GM08714 (cell line): Measurements from ENCODE around the gene IFTAP.
"Not testable (repeated sequence)": the region's sequence is repeated elsewhere in the genome, so short reads cannot be mapped to it uniquely, and the experiment has no call there.

ENCODE experiments used
- H3K4me3 ChIP-seq: fragments of 200-500 bp; sonication (Bioruptor generic); 2 replicates; pipeline ENCODE4 v1.5.1; 2014; ENCODE audit warnings: mild to moderate bottlenecking, low read length, inconsistent platforms
- ZNF274 ChIP-seq: IDR thresholded peaks from 2 replicates; pipeline ENCODE4 v1.6.1; 2012; ENCODE audit warnings: mild to moderate bottlenecking, low read depth, low read length

The IFTAP gene

GRCh38 chr11:36657610-36658267, 63.4 kb downstream of the IFTAP start:
- no peak overlapping the region for H3K4me3 ChIP-seq
- no peak for TF ChIP-seq ZNF274

DNA sequence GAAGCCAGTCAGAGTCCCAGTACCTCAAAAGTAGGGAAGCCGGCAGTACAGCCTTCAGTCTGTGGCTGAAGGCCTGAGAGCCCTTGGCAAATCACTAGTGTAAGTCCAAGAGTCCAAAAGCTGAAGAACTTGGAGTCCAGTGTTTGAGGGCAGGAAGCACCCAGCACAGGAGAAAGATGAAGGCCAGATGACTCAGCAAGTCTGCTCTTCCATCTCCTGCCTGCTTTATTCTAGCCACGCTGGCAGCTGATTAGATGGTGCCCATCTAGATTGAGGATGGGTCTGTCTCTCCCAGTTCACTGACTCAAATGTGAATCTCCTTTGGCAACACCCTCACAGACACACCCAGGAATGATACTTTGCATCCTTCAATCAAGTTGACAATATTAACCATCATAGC, 67.1 kb downstream of the IFTAP start:
- not testable (repeated sequence) for H3K4me3 ChIP-seq

- no peak for TF ChIP-seq ZNF274
- H3K4me3 ChIP-seq = no peak overlapping the region
These were observed 78.6 kb downstream of the IFTAP start for GRCh38 chr11:36672815-36673450.

GRCh38 chr11:36679547-36679946, 85.2 kb downstream of the IFTAP start:
- H3K4me3 ChIP-seq = not testable (repeated sequence)

DNA sequence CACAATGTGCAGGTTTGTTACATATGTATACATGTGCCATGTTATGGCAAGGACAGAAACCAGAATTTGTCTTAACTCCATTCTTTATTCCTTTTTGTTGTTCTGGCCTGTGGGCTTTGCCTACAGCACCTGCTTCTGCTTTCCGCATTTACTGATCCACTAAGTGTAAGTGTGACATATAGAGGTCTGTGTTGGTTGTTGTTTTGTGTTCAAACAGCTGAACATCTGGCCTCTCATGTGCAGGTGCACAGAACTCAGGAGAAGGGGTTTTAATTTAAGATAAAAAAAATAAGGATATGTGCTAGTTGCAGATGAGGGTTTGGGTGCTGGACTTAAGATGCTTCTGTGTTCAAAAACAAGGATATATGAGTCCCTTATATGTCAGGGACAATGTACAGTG, 89.5 kb downstream of the IFTAP start:
- no peak overlapping the region for H3K4me3 ChIP-seq
- no peak for TF ChIP-seq ZNF274

DNA sequence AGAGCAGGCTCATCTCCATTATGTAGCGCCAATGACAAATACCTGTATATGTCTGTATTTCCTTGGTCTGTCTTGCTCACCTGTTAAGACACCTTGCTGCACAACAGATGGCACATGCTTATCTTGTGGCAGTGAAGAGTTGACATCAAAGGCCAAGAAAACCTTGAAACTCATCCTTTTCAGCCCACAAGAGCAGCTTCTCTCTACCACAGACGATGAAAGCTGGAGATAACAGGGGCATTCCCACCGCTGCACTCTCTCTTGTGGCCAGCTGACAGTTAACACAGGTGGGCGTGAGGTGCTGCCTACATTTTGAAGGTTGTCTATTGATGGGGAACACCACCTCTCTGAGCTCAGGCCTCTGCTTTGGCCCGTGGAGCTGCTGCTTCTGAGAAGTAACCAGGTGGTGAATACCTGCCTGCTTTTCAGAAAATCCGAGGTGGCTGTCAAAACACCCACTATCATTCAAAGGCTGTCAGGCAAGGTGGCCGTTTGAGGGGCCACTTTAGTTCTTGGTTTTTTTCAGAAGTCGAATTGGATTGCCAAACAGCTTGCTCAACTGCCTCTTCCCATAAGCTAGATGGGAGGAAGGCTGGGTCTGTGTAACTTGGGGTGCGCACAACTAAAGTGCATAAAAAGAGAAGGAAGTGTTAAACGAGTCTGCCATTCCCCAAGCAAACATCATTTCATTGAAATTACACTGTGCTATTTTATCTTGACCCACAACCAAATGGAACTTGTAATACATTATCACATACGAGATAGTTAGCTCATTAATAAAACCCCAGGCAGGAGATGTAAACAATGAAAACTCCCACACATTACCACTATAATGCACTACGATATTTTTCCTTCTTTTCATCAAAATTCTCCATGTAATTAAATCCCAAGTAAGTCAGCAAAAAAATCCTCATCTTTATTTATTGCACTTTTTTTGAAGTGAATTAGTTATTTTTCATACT, 90.8 kb downstream of the IFTAP start:
- TF ChIP-seq ZNF274 = no peak
- H3K4me3 ChIP-seq = no peak overlapping the region

- H3K4me3 ChIP-seq = no peak overlapping the region
- no peak for TF ChIP-seq ZNF274
These were observed 93.8 kb downstream of the IFTAP start for GRCh38 chr11:36688132-36688531.

DNA sequence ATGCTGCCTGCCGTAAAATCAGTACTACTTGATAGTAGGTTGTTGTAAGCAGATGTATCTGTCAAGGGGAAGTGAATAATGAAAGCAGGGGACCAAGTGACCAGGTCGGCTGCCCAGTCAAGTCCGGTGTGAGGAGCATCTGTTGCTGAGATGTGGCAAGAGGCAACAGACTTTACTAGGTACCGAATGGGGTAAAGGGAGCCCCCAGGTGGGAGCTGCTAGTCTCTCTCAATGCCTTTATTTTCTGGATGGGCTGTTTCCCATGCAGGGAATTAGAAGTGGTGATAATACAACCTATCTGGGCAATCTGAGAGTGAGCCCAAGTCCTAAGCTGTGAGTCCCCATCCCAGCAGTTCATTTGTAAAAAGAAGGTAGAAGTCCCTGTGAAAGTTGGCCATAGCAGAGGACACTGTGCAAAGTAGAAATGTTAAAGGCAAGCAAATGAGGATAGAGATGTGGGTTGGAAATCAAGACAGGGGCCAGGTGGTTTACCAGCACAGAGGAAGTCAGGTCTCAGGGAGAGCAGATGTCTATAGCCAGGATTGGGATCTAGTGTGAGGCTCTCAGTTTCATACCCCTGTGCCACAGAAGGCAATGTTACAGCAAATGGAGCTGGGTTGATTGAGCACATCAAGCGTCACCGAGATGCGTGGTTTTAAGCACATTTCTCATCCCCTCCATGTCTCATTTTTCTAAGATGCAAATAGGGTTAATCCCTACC, 94.4 kb downstream of the IFTAP start:
- H3K4me3 ChIP-seq = no peak overlapping the region
- TF ChIP-seq ZNF274 = no peak

GRCh38 chr11:36689442-36689841, 95.1 kb downstream of the IFTAP start:
- H3K4me3 ChIP-seq = no peak overlapping the region
- no peak for TF ChIP-seq ZNF274

GRCh38 chr11:36692704-36693103, 98.4 kb downstream of the IFTAP start:
- no peak for TF ChIP-seq ZNF274

GRCh38 chr11:36693139-36693843, 99.0 kb downstream of the IFTAP start:
- H3K4me3 ChIP-seq = no peak overlapping the region
- no peak for TF ChIP-seq ZNF274

More at GRCh38 chr11:36692704-36693103, 98.4 kb downstream of the IFTAP start:
- no peak overlapping the region for H3K4me3 ChIP-seq

DNA sequence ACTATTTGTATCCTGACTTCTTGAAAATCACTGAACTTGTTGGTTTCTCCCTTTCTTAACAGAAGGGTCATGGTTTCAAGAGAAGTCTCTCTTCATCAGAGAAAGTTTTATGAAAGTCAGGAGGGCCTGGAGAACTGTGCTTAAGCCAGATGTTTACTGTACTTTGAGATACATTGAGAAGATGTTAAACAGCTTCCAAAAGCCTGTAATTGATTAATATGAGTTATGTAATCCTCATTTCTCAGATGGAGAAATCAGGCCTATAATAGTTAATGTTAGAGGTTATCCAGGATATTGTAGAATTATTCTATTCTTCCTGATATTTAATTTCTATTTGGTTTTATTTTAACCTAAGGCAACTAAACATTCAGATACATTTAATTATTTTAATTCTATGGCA, 100.8 kb downstream of the IFTAP start:
- TF ChIP-seq ZNF274 = no peak
- no peak overlapping the region for H3K4me3 ChIP-seq

GRCh38 chr11:36695571-36695970, 101.3 kb downstream of the IFTAP start:
- no peak for TF ChIP-seq ZNF274
- no peak overlapping the region for H3K4me3 ChIP-seq

DNA sequence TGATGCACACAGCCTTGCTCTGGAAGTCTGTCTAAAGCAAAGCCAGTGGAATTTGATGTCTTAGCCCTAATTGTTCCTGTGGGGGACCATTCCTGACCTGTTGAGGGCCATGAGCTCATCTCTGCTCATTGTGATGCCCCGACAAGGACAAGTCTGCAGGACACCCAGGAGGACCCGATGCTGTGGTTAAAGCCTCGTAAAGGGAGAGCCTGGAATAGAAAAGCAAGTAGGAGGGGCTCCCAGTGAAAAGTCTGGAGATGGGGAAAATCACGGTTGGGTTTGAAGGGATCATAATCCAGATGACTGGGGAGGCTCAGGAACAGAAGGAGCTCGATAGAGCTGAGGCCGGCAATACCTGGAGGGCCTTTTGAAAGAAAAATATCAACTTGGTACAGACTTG, 102.2 kb downstream of the IFTAP start:
- no peak for TF ChIP-seq ZNF274
- no peak overlapping the region for H3K4me3 ChIP-seq
